ENCODE measurements around the gene DENND1A. TPM values are rescaled to one million over a fixed set of nuclear protein-coding genes. Genes with fewer than 3 reads are reported as not detected.

DENND1A gene
- total and polyA plus RNA-seq, 12 donors, result 7.3 to 36.7 (median 19.6) TPM

GRCh38 chr9:123883634-123884033, 46.3 kb downstream of the DENND1A start:
- WGBS, 4 donors, result 79 to 93% (median 89%) methylated on average over 1 of the region's 1 CpG
- Histone ChIP-seq H3K27ac (no peak overlapping the region), H3K4me1 (replicated peaks in 1 of 2) (no peaks in the 10 kb centered on the region), H3K27me3 (no peaks in the 10 kb centered on the region), H3K4me3 (no peak overlapping the region), H3K9me3 (replicated peaks in 1 of 3) (no peaks in the 10 kb centered on the region), H3K36me3 (replicated peaks in 1 of 2) (no peaks in the 10 kb centered on the region)
- DNase-seq, result no peak
- TF ChIP-seq POLR2A (IDR thresholded peaks at IDR 0.05), result no peak
- TF ChIP-seq CTCF (IDR thresholded peaks at IDR 0.05), result no peak
- intact Hi-C loops (cut with DNase I), result no loop called here

- H3K4me3 ChIP-seq, result no peak overlapping the region
- H3K4me1 ChIP-seq (replicated peaks in 1 of 2), result no peaks in the 10 kb centered on the region
- TF ChIP-seq POLR2A (IDR thresholded peaks at IDR 0.05), result no peak
- TF ChIP-seq CTCF (IDR thresholded peaks at IDR 0.05), result no peak
- no peaks in the 10 kb centered on the region for H3K9me3 ChIP-seq (replicated peaks in 1 of 3)
- H3K36me3 ChIP-seq (replicated peaks in 1 of 2), result no peaks in the 10 kb centered on the region
- intact Hi-C loops (cut with DNase I), result no loop called here
- H3K27me3 ChIP-seq, result no peaks in the 10 kb centered on the region
- H3K27ac ChIP-seq, result no peak overlapping the region
- no peak for DNase-seq
- 89 to 94% (median 91%) methylated on average over 4 of the region's 4 CpGs for WGBS, 4 donors
These were observed 48.3 kb downstream of the DENND1A start for GRCh38 chr9:123881604-123882003.

- Histone ChIP-seq H3K27me3 (no peaks in the 10 kb centered on the region), H3K36me3 (replicated peaks in 1 of 2) (no peaks in the 10 kb centered on the region), H3K9me3 (replicated peaks in 1 of 3) (no peaks in the 10 kb centered on the region), H3K27ac (no peak overlapping the region), H3K4me1 (replicated peaks in 1 of 2) (no peaks in the 10 kb centered on the region), H3K4me3 (no peak overlapping the region)
- no peak for DNase-seq
- intact Hi-C loops (cut with DNase I), result no loop called here
- TF ChIP-seq CTCF (IDR thresholded peaks at IDR 0.05), result no peak
- TF ChIP-seq POLR2A (IDR thresholded peaks at IDR 0.05), result no peak
- WGBS, 4 donors, result 88 to 91% (median 89%) methylated on average over 3 of the region's 3 CpGs
These were observed 49.5 kb downstream of the DENND1A start for GRCh38 chr9:123880420-123880819.

- H3K4me3 ChIP-seq, result no peak overlapping the region
- no peaks in the 10 kb centered on the region for H3K9me3 ChIP-seq (replicated peaks in 1 of 3)
- no peaks in the 10 kb centered on the region for H3K36me3 ChIP-seq (replicated peaks in 1 of 2)
- no peaks in the 10 kb centered on the region for H3K4me1 ChIP-seq (replicated peaks in 1 of 2)
- no peak for TF ChIP-seq CTCF (IDR thresholded peaks at IDR 0.05)
- TF ChIP-seq POLR2A (IDR thresholded peaks at IDR 0.05), result no peak
- intact Hi-C loops (cut with DNase I), result no loop called here
- no peak for DNase-seq
- no peaks in the 10 kb centered on the region for H3K27me3 ChIP-seq
- H3K27ac ChIP-seq, result no peak overlapping the region
- WGBS, 4 donors, result 95 to 100% (median 98%) methylated on average over 1 of the region's 1 CpG
These were observed 53.2 kb downstream of the DENND1A start for GRCh38 chr9:123876750-123877149.

Data from adrenal gland (tissue), 12 donors.